H9 (cell line): ENCODE measurements around the gene CDK5R1. TPM values are rescaled to one million over a fixed set of nuclear protein-coding genes. Genes with fewer than 3 reads are reported as not detected.

ENCODE experiments used
- DNase-seq: peaks from one replicate; pipeline ENCODE4 v3.0.0-alpha.2; 2017
- H2AFZ ChIP-seq: one replicate; pipeline ENCODE4 v1.6.1; 2013; ENCODE audit warnings: mild to moderate bottlenecking, low read length, control low read depth, moderate library complexity
- H2AK5ac ChIP-seq: 2 replicates; pipeline ENCODE4 v1.6.1; 2013; ENCODE audit warnings: low read length, control low read depth, mixed read lengths; ENCODE audit not compliant: insufficient read length
- H2BK120ac ChIP-seq: one replicate; pipeline ENCODE4 v1.6.1; 2013; ENCODE audit warnings: low read depth, mild to moderate bottlenecking, low read length, control low read depth, inconsistent platforms; ENCODE audit not compliant: poor library complexity, severe bottlenecking
- H2BK12ac ChIP-seq: 2 replicates; pipeline ENCODE4 v1.6.1; 2013; ENCODE audit warnings: low read length, control low read depth, mixed read lengths, low read depth; ENCODE audit not compliant: insufficient read length
- H2BK15ac ChIP-seq: 2 replicates; pipeline ENCODE4 v1.6.1; 2013; ENCODE audit warnings: low read depth, low read length, control low read depth
- H2BK20ac ChIP-seq: one replicate; pipeline ENCODE4 v1.6.1; 2013; ENCODE audit warnings: low read depth, mild to moderate bottlenecking, low read length, control low read depth, inconsistent platforms; ENCODE audit not compliant: poor library complexity, severe bottlenecking
- H2BK5ac ChIP-seq: 2 replicates; pipeline ENCODE4 v1.6.1; 2013; ENCODE audit warnings: low read length, control low read depth, mixed read lengths; ENCODE audit not compliant: insufficient read length
- H3K14ac ChIP-seq: 2 replicates; pipeline ENCODE4 v1.6.1; 2013; ENCODE audit warnings: low read length, control low read depth; ENCODE audit not compliant: insufficient read depth
- H3K18ac ChIP-seq: 2 replicates; pipeline ENCODE4 v1.6.1; 2013; ENCODE audit warnings: low read depth, mild to moderate bottlenecking, mixed read lengths, low read length, control low read depth; ENCODE audit not compliant: insufficient read length
- H3K23ac ChIP-seq: 2 replicates; pipeline ENCODE4 v1.6.1; 2013; ENCODE audit warnings: low read length, control low read depth, mixed read lengths, low read depth; ENCODE audit not compliant: insufficient read length
- H3K23me2 ChIP-seq: 2 replicates; pipeline ENCODE4 v1.6.1; 2013; ENCODE audit warnings: low read depth, mild to moderate bottlenecking, mixed read lengths, low read length, control low read depth; ENCODE audit not compliant: insufficient read length, poor library complexity, severe bottlenecking
- H3K27ac ChIP-seq: 2 replicates; pipeline ENCODE4 v1.5.1; 2013; ENCODE audit warnings: low read length, control low read depth, mixed read lengths, low read depth; ENCODE audit not compliant: insufficient read length
- H3K27me3 ChIP-seq: 2 replicates; pipeline ENCODE4 v1.6.1; 2013; ENCODE audit warnings: low read length, control low read depth, inconsistent platforms; ENCODE audit not compliant: insufficient read depth
- H3K4ac ChIP-seq: 2 replicates; pipeline ENCODE4 v1.6.1; 2013; ENCODE audit warnings: low read depth, mild to moderate bottlenecking, control low read depth, inconsistent platforms, low read length, moderate library complexity
- H3K4me1 ChIP-seq: 2 replicates; pipeline ENCODE4 v1.6.1; 2013; ENCODE audit warnings: low read length, control low read depth, inconsistent platforms; ENCODE audit not compliant: insufficient read depth
- H3K4me2 ChIP-seq: 2 replicates; pipeline ENCODE4 v1.6.1; 2013; ENCODE audit warnings: low read length, control low read depth, mixed read lengths; ENCODE audit not compliant: insufficient read length, insufficient read depth
- H3K56ac ChIP-seq: 2 replicates; pipeline ENCODE4 v1.6.1; 2013; ENCODE audit warnings: low read depth, mild to moderate bottlenecking, mixed read lengths, low read length, control low read depth; ENCODE audit not compliant: insufficient read length
- H3K79me1 ChIP-seq: 2 replicates; pipeline ENCODE4 v1.6.1; 2013; ENCODE audit warnings: low read depth, mild to moderate bottlenecking, moderate library complexity, low read length, control low read depth, inconsistent platforms; ENCODE audit not compliant: insufficient read depth, poor library complexity, severe bottlenecking
- H3K79me2 ChIP-seq: 2 replicates; pipeline ENCODE4 v1.6.1; 2013; ENCODE audit warnings: low read length, control low read depth, inconsistent platforms; ENCODE audit not compliant: insufficient read depth
- H3K9ac ChIP-seq: 2 replicates; pipeline ENCODE4 v1.6.1; 2013; ENCODE audit warnings: low read length, control low read depth, mixed read lengths; ENCODE audit not compliant: insufficient read length; ENCODE audit errors: extremely low read depth
- H3K9me3 ChIP-seq: one replicate; pipeline ENCODE4 v1.6.1; 2013; ENCODE audit warnings: low read depth, low read length, inconsistent platforms; ENCODE audit not compliant: control insufficient read depth
- H3T11ph ChIP-seq: one replicate; pipeline ENCODE4 v1.6.1; 2013; ENCODE audit warnings: mild to moderate bottlenecking, low read length, control low read depth, inconsistent platforms
- H4K20me1 ChIP-seq: one replicate; pipeline ENCODE4 v1.6.1; 2013; ENCODE audit not compliant: control insufficient read depth, insufficient read length, insufficient read depth
- H4K5ac ChIP-seq: 2 replicates; pipeline ENCODE4 v1.6.1; 2013; ENCODE audit warnings: low read depth, mild to moderate bottlenecking, mixed read lengths, low read length, control low read depth; ENCODE audit not compliant: insufficient read length
- H4K8ac ChIP-seq: replicated peaks from 2 replicates; pipeline ENCODE4 v1.6.1; 2013; ENCODE audit warnings: low read length, control low read depth, mixed read lengths, low read depth; ENCODE audit not compliant: insufficient read length
- H4K91ac ChIP-seq: 2 replicates; pipeline ENCODE4 v1.6.1; 2013; ENCODE audit warnings: low read depth, mild to moderate bottlenecking, moderate library complexity, mixed read lengths, low read length, control low read depth; ENCODE audit not compliant: insufficient read length
- H3K27ac Mint-ChIP-seq, 3 experiments: 2 replicates in 2 of 3; 3 replicates in 1 of 3; pipeline ENCODE4 v1.8.0; 2020 to 2021; ENCODE audit warnings: mixed read lengths in 3 of 3, mild to moderate bottlenecking in 1 of 3, moderate library complexity in 1 of 3
- H3K27me3 Mint-ChIP-seq: 2 replicates; pipeline ENCODE4 v1.8.0; 2021; ENCODE audit warnings: low read depth, mild to moderate bottlenecking, moderate library complexity, mixed read lengths
- H3K36me3 Mint-ChIP-seq, 3 experiments: 2 replicates in 2 of 3; 3 replicates in 1 of 3; pipeline ENCODE4 v1.8.0; 2020 to 2021; ENCODE audit warnings: low read depth in 3 of 3, mixed read lengths in 3 of 3; ENCODE audit not compliant: insufficient read depth in 1 of 3
- H3K4me1 Mint-ChIP-seq, 2 experiments: 2 replicates each; pipeline ENCODE4 v1.8.0; 2020; ENCODE audit warnings: mixed read lengths in 2 of 2
- H3K4me3 Mint-ChIP-seq, 2 experiments: 2 replicates in 1 of 2; 3 replicates in 1 of 2; pipeline ENCODE4 v1.8.0; 2020 to 2021; ENCODE audit warnings: mild to moderate bottlenecking in 2 of 2, mixed read lengths in 2 of 2, moderate library complexity in 1 of 2
- H3K9me3 Mint-ChIP-seq, 2 experiments: 2 replicates in 1 of 2; 3 replicates in 1 of 2; pipeline ENCODE4 v1.8.0; 2020; ENCODE audit warnings: mild to moderate bottlenecking in 2 of 2, mixed read lengths in 2 of 2, moderate library complexity in 1 of 2
- WGBS: extraction: QIAGEN DNeasy Blood & Tissue Kit; methylation state at CpG from one replicate; pipeline ENCODE4 v1.1.7; 2013; ENCODE audit warnings: missing lambda C conversion rate, low lambda C conversion rate, mixed read lengths; ENCODE audit not compliant: insufficient read length; ENCODE audit errors: extremely low coverage; 5-methylcytosine and 5-hydroxymethylcytosine counted together
- total RNA-seq: library from RNA; stranded (reverse); gene quantifications from 2 replicates; pipeline ENCODE4 v1.2.1, GENCODE V29; 2021
- TF ChIP-seq, protein P1 (sequence below): fragments of 200-600 bp; sonication (generic); conservative IDR thresholded peaks from 3 replicates; pipeline ENCODE4 v1.8.0; 2021; ENCODE audit warnings: antibody characterized with exemption, mild to moderate bottlenecking

CDK5R1 gene
- total RNA-seq, 1 experiment from 2014 or later, result 11.4 TPM

DNA sequence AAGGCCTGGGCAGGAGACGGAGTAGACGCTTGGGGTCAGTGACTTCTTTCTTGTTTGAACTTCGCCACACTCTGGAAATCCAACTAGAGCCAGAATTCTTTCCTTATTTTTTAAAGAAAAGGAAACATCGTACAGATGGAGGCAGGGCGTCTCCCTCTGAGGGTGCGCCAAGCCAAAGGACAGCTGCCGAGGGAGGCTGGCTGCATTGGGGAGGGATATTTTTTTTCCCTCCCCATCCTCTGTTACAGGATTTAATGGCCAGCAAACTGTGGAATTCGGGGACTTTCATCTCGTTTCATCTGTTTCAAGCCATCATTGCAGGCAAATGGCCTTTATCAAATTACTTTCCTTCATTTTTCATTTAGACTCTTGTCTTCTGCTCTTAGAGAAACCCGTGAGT lies 15.9 kb downstream of the CDK5R1 start:
- H3K4me1 ChIP-seq, result no peaks in the 10 kb centered on the region
- no peaks in the 10 kb centered on the region for H3K9me3 ChIP-seq
- no peak overlapping the region for H3K4me2 ChIP-seq

More for the DNA sequence above, 15.9 kb downstream of the CDK5R1 start:
- Mint-ChIP-seq H3K27me3 (no peaks in the 10 kb centered on the region; the same call in 1 of the 2 replicates), H3K27ac (no peak overlapping the region), H3K4me3 (no peak overlapping the region), H3K9me3 (no peaks in the 10 kb centered on the region), H3K36me3 (peaks cover 0 to 5% (median 3%) of the 10 kb centered on the region in 3 experiments; a peak in 4 of 7 replicates), H3K4me1 (peaks cover 19 to 23% of the 10 kb centered on the region in 2 experiments)
- H3K56ac ChIP-seq, result no peak overlapping the region
- no peak overlapping the region for H3T11ph ChIP-seq
- no peak overlapping the region for H2BK15ac ChIP-seq
- no peaks in the 10 kb centered on the region for H3K23me2 ChIP-seq
- H2AFZ ChIP-seq, result no peak overlapping the region
- H3K18ac ChIP-seq, result no peak overlapping the region
- no peak overlapping the region for H2BK20ac ChIP-seq
- H3K14ac ChIP-seq, result no peak overlapping the region
- H3K23ac ChIP-seq, result no peak overlapping the region
- TF ChIP-seq, protein P1, sequence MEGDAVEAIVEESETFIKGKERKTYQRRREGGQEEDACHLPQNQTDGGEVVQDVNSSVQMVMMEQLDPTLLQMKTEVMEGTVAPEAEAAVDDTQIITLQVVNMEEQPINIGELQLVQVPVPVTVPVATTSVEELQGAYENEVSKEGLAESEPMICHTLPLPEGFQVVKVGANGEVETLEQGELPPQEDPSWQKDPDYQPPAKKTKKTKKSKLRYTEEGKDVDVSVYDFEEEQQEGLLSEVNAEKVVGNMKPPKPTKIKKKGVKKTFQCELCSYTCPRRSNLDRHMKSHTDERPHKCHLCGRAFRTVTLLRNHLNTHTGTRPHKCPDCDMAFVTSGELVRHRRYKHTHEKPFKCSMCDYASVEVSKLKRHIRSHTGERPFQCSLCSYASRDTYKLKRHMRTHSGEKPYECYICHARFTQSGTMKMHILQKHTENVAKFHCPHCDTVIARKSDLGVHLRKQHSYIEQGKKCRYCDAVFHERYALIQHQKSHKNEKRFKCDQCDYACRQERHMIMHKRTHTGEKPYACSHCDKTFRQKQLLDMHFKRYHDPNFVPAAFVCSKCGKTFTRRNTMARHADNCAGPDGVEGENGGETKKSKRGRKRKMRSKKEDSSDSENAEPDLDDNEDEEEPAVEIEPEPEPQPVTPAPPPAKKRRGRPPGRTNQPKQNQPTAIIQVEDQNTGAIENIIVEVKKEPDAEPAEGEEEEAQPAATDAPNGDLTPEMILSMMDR, result no peak
- no peak overlapping the region for H3K27ac ChIP-seq
- no peak overlapping the region for H4K8ac ChIP-seq
- H3K9ac ChIP-seq, result no peak overlapping the region
- H3K79me1 ChIP-seq, result no peaks in the 10 kb centered on the region
- H2BK120ac ChIP-seq, result no peak overlapping the region
- no peak overlapping the region for H2BK5ac ChIP-seq
- no peak for DNase-seq
- WGBS, result no CpG with 5 or more reads among the region's 10 CpGs
- H3K79me2 ChIP-seq, result no peaks in the 10 kb centered on the region
- H2BK12ac ChIP-seq, result no peak overlapping the region
- H2AK5ac ChIP-seq, result no peak overlapping the region
- H4K5ac ChIP-seq, result no peak overlapping the region
- no peak overlapping the region for H3K4ac ChIP-seq
- H3K27me3 ChIP-seq, result no peaks in the 10 kb centered on the region
- no peak overlapping the region for H4K91ac ChIP-seq
- H4K20me1 ChIP-seq, result no peaks in the 10 kb centered on the region
